ENCODE data around the gene RENBP. TPM values are rescaled to one million over a fixed set of nuclear protein-coding genes. Genes with fewer than 3 reads are reported as not detected.

Gene RENBP
- total RNA-seq, 1 experiment from 2014 or later = 0.75 TPM

DNA sequence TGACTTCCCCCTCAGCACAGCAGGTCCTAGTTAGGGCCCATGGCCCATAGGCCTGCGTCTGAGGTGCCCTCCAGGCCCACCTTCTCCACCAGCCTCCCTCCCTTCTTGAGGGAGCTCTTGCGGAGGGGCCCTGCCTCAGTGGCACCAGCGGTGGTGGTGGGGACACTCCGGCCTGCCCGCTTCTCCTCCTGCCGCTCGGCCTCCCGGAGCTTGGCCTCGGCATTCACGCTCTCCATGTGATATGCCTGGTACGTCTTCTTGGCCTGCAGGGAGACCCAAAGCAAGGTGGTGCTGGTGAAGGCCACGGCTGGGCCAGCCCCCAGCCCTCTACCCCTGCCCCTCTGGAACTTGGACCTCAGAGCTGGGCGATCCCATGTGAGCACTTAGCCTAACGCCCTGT, 23.9 kb downstream of the RENBP start:
- H3K27me3 Mint-ChIP-seq (ENCODE audit: insufficient read depth, unreplicated experiment) = no peaks in the 10 kb centered on the region
- Histone ChIP-seq H3K27me3 (replicated peaks; ENCODE audit: control insufficient read depth, insufficient read depth, low read length) (no peaks in the 10 kb centered on the region), H3K4me3 (ENCODE audit: low read depth, low read length) (no peak overlapping the region), H3K36me3 (ENCODE audit: control insufficient read depth, insufficient read depth, low read length) (no peaks in the 10 kb centered on the region), H3K4me1 (no peaks in the 10 kb centered on the region), H3K9me3 (no peaks in the 10 kb centered on the region)
- H3K4me1 Mint-ChIP-seq (ENCODE audit: low read depth, unreplicated experiment) = no peaks in the 10 kb centered on the region
- no peak for DNase-seq
- no peak for TF ChIP-seq CTCF (IDR thresholded peaks at IDR 0.05; ENCODE audit: insufficient read depth in 1 of 2, low read depth in 1 of 2, low read length in 1 of 2, severe bottlenecking in 1 of 2, unreplicated experiment in 1 of 2)
- no TSS peak for BruUV-seq (replicated peaks)
- intact Hi-C loops (cut with micrococcal nuclease; ENCODE audit: unreplicated experiment) = loop anchor here (10.0 kb wide), 1 partner anchor 126 kb away; the partner anchor contains the start of genes IDH3G and SSR4
- H3K36me3 Mint-ChIP-seq (ENCODE audit: insufficient read depth, unreplicated experiment) = peaks cover 2% of the 10 kb centered on the region
- no peaks in the 10 kb centered on the region for H3K9me3 Mint-ChIP-seq (ENCODE audit: unreplicated experiment)
- H3K4me3 Mint-ChIP-seq (ENCODE audit: unreplicated experiment) = no peak overlapping the region
- no peak overlapping the region for H3K27ac Mint-ChIP-seq (ENCODE audit: unreplicated experiment)
- ChIA-PET CTCF (no interaction called here), POLR2A (no interaction called here)

- Mint-ChIP-seq H3K36me3 (ENCODE audit: insufficient read depth, unreplicated experiment) (no peaks in the 10 kb centered on the region), H3K9me3 (ENCODE audit: unreplicated experiment) (no peaks in the 10 kb centered on the region), H3K4me1 (ENCODE audit: low read depth, unreplicated experiment) (no peaks in the 10 kb centered on the region), H3K27ac (ENCODE audit: unreplicated experiment) (no peak overlapping the region), H3K4me3 (ENCODE audit: unreplicated experiment) (no peak overlapping the region), H3K27me3 (ENCODE audit: insufficient read depth, unreplicated experiment) (no peaks in the 10 kb centered on the region)
- Histone ChIP-seq H3K27me3 (replicated peaks; ENCODE audit: control insufficient read depth, insufficient read depth, low read length) (no peaks in the 10 kb centered on the region), H3K4me3 (ENCODE audit: low read depth, low read length) (no peak overlapping the region), H3K36me3 (ENCODE audit: control insufficient read depth, insufficient read depth, low read length) (no peaks in the 10 kb centered on the region), H3K4me1 (no peaks in the 10 kb centered on the region), H3K9me3 (no peaks in the 10 kb centered on the region)
- ChIA-PET POLR2A (no interaction called here), CTCF (no interaction called here)
- TF ChIP-seq CTCF (IDR thresholded peaks at IDR 0.05; ENCODE audit: insufficient read depth in 1 of 2, low read depth in 1 of 2, low read length in 1 of 2, severe bottlenecking in 1 of 2, unreplicated experiment in 1 of 2) = no peak
- intact Hi-C loops (cut with micrococcal nuclease; ENCODE audit: unreplicated experiment) = no loop called here
- no peak for DNase-seq
- BruUV-seq (replicated peaks) = no TSS peak
Measured at GRCh38 chrX:153919281-153919680, 25.2 kb downstream of the RENBP start.

GRCh38 chrX:153917869-153918268, 26.6 kb downstream of the RENBP start:
- no peaks in the 10 kb centered on the region for H3K36me3 ChIP-seq (ENCODE audit: control insufficient read depth, insufficient read depth, low read length)
- no peaks in the 10 kb centered on the region for H3K9me3 ChIP-seq
- ChIA-PET CTCF (no interaction called here), POLR2A (no interaction called here)
- H3K36me3 Mint-ChIP-seq (ENCODE audit: insufficient read depth, unreplicated experiment) = no peaks in the 10 kb centered on the region
- intact Hi-C loops (cut with micrococcal nuclease; ENCODE audit: unreplicated experiment) = no loop called here
- H3K9me3 Mint-ChIP-seq (ENCODE audit: unreplicated experiment) = no peaks in the 10 kb centered on the region
- H3K27me3 ChIP-seq (replicated peaks; ENCODE audit: control insufficient read depth, insufficient read depth, low read length) = no peaks in the 10 kb centered on the region
- no TSS peak for BruUV-seq (replicated peaks)
- H3K27me3 Mint-ChIP-seq (ENCODE audit: insufficient read depth, unreplicated experiment) = no peaks in the 10 kb centered on the region
- no peak for DNase-seq
- no peak overlapping the region for H3K4me3 Mint-ChIP-seq (ENCODE audit: unreplicated experiment)
- H3K27ac Mint-ChIP-seq (ENCODE audit: unreplicated experiment) = no peak overlapping the region
- no peaks in the 10 kb centered on the region for H3K4me1 Mint-ChIP-seq (ENCODE audit: low read depth, unreplicated experiment)
- TF ChIP-seq CTCF (IDR thresholded peaks at IDR 0.05; ENCODE audit: insufficient read depth in 1 of 2, low read depth in 1 of 2, low read length in 1 of 2, severe bottlenecking in 1 of 2, unreplicated experiment in 1 of 2) = no peak
- no peak overlapping the region for H3K4me3 ChIP-seq (ENCODE audit: low read depth, low read length)
- H3K4me1 ChIP-seq = no peaks in the 10 kb centered on the region

Data from Caco-2 (cell line).